ENCODE data around the gene CIAO2B. TPM values are rescaled to one million over a fixed set of nuclear protein-coding genes. Genes with fewer than 3 reads are reported as not detected.

The CIAO2B gene
- total and polyA plus RNA-seq, 4 donors = 51.1 to 120 (median 86.2) TPM

DNA sequence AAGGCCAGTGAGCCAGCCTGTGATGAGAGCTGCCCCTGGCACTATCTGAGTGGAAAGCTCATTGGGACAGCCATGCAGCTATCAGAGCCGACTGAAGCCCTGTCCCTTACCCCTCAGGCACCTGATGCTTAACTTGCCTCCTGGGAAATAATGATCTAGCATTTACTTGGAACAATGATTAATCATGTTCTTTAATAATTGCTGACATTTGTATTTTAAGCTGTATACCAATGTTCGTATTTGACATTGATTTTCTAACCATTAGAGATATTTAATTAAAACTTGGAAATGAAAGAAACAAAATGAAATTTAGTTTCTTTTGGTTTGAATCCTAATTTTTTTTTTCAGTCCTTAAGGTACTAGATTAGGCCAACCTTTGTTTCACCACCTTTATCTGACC is 43.4 kb downstream of the CIAO2B start:
- WGBS = 66% methylated on average over 2 of the region's 2 CpGs
- Histone ChIP-seq H3K27me3 (ENCODE audit: control insufficient read depth in 4 of 4, insufficient read depth in 4 of 4, low read length in 3 of 4) (no peaks in the 10 kb centered on the region), H3K9me3 (ENCODE audit: control insufficient read depth in 4 of 4, low read length in 3 of 4) (no peaks in the 10 kb centered on the region), H3K27ac (ENCODE audit: low read depth in 1 of 2, low read length in 2 of 2) (no peak overlapping the region), H3K4me3 (ENCODE audit: low read depth in 1 of 3, low read length in 3 of 3) (no peak overlapping the region), H3K36me3 (ENCODE audit: control insufficient read depth in 4 of 4, insufficient read depth in 3 of 4, low read depth in 1 of 4, low read length in 3 of 4) (peaks cover 0 to 10% (median 4%) of the 10 kb centered on the region in 4 donors), H3K4me1 (ENCODE audit: control insufficient read depth in 4 of 4, insufficient read depth in 4 of 4, low read length in 3 of 4) (peaks cover 5 to 17% (median 8%) of the 10 kb centered on the region in 4 donors), H3K9ac (ENCODE audit: low read depth in 1 of 2, low read length in 2 of 2) (no peak overlapping the region)
- TF ChIP-seq YY1 (IDR thresholded peaks at IDR 0.05) (no peak), HNF4A (conservative IDR thresholded peaks at IDR 0.05) (no peak), ATF3 (IDR thresholded peaks at IDR 0.05) (no peak), FOXA2 (IDR thresholded peaks at IDR 0.05) (no peak), FOXA1 (IDR thresholded peaks at IDR 0.05) (no peak)
- no peak for DNase-seq (ENCODE audit: low spot score)

- H3K36me3 ChIP-seq (ENCODE audit: control insufficient read depth in 4 of 4, insufficient read depth in 3 of 4, low read depth in 1 of 4, low read length in 3 of 4) = peaks cover 4 to 22% (median 13%) of the 10 kb centered on the region in 4 donors
- H3K27me3 ChIP-seq (ENCODE audit: control insufficient read depth in 4 of 4, insufficient read depth in 4 of 4, low read length in 3 of 4) = no peaks in the 10 kb centered on the region
- no peak overlapping the region for H3K4me3 ChIP-seq (ENCODE audit: low read depth in 1 of 3, low read length in 3 of 3)
- WGBS = 59% methylated on average over 4 of the region's 4 CpGs
- H3K9ac ChIP-seq (ENCODE audit: low read depth in 1 of 2, low read length in 2 of 2) = no peak overlapping the region
- H3K27ac ChIP-seq (ENCODE audit: low read depth in 1 of 2, low read length in 2 of 2) = no peak overlapping the region
- H3K4me1 ChIP-seq (ENCODE audit: control insufficient read depth in 4 of 4, insufficient read depth in 4 of 4, low read length in 3 of 4) = peaks cover 5 to 17% (median 8%) of the 10 kb centered on the region in 4 donors
- H3K9me3 ChIP-seq (ENCODE audit: control insufficient read depth in 4 of 4, low read length in 3 of 4) = no peaks in the 10 kb centered on the region
- TF ChIP-seq FOXA2 (IDR thresholded peaks at IDR 0.05) = no peak
- TF ChIP-seq, protein P1, sequence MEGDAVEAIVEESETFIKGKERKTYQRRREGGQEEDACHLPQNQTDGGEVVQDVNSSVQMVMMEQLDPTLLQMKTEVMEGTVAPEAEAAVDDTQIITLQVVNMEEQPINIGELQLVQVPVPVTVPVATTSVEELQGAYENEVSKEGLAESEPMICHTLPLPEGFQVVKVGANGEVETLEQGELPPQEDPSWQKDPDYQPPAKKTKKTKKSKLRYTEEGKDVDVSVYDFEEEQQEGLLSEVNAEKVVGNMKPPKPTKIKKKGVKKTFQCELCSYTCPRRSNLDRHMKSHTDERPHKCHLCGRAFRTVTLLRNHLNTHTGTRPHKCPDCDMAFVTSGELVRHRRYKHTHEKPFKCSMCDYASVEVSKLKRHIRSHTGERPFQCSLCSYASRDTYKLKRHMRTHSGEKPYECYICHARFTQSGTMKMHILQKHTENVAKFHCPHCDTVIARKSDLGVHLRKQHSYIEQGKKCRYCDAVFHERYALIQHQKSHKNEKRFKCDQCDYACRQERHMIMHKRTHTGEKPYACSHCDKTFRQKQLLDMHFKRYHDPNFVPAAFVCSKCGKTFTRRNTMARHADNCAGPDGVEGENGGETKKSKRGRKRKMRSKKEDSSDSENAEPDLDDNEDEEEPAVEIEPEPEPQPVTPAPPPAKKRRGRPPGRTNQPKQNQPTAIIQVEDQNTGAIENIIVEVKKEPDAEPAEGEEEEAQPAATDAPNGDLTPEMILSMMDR (IDR thresholded peaks at IDR 0.05; ENCODE audit: low read depth, low read length, missing input control) = no peak
- TF ChIP-seq, protein P2, sequence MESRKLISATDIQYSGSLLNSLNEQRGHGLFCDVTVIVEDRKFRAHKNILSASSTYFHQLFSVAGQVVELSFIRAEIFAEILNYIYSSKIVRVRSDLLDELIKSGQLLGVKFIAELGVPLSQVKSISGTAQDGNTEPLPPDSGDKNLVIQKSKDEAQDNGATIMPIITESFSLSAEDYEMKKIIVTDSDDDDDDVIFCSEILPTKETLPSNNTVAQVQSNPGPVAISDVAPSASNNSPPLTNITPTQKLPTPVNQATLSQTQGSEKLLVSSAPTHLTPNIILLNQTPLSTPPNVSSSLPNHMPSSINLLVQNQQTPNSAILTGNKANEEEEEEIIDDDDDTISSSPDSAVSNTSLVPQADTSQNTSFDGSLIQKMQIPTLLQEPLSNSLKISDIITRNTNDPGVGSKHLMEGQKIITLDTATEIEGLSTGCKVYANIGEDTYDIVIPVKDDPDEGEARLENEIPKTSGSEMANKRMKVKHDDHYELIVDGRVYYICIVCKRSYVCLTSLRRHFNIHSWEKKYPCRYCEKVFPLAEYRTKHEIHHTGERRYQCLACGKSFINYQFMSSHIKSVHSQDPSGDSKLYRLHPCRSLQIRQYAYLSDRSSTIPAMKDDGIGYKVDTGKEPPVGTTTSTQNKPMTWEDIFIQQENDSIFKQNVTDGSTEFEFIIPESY (IDR thresholded peaks at IDR 0.05) = no peak
- TF ChIP-seq SP1 (IDR thresholded peaks at IDR 0.05) = no peak
- TF ChIP-seq FOXA1 (IDR thresholded peaks at IDR 0.05) = no peak
- TF ChIP-seq YY1 (IDR thresholded peaks at IDR 0.05) = no peak
- TF ChIP-seq, protein P3, sequence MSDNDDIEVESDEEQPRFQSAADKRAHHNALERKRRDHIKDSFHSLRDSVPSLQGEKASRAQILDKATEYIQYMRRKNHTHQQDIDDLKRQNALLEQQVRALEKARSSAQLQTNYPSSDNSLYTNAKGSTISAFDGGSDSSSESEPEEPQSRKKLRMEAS (IDR thresholded peaks at IDR 0.05) = no peak
- TF ChIP-seq ATF3 (IDR thresholded peaks at IDR 0.05) = no peak
- TF ChIP-seq GABPA (IDR thresholded peaks at IDR 0.05 in 1 of 2, conservative IDR thresholded peaks at IDR 0.05 in 1 of 2) = no peak
- no peak for TF ChIP-seq REST (IDR thresholded peaks at IDR 0.05)
- no peak for TF ChIP-seq HNF4G (IDR thresholded peaks at IDR 0.05)
- TF ChIP-seq TAF1 (conservative IDR thresholded peaks at IDR 0.05) = no peak
- TF ChIP-seq RAD21 (IDR thresholded peaks at IDR 0.05) = no peak
- no peak for TF ChIP-seq EGR1 (IDR thresholded peaks at IDR 0.05; ENCODE audit: low read depth in 2 of 2)
- DNase-seq (ENCODE audit: low spot score) = no peak
These were observed 44.6 kb downstream of the CIAO2B start for GRCh38 chr16:66889622-66890021.

Measured in liver (tissue), 9 donors.